ENCODE results near the gene CORIN. TPM values are rescaled to one million over a fixed set of nuclear protein-coding genes. Genes with fewer than 3 reads are reported as not detected.
"Not testable (repeated sequence)": the region's sequence is repeated elsewhere in the genome, so short reads cannot be mapped to it uniquely, and the experiment has no call there.

The CORIN gene
- total and polyA plus RNA-seq, 2 donors: 0.24 to 0.78 TPM

GRCh38 chr4:47762376-47763266 lies 75.2 kb downstream of the CORIN start:
- H3K4me3 ChIP-seq (ENCODE audit: low read length in 2 of 2): no peak overlapping the region
- no peak for DNase-seq (ENCODE audit: low read depth in 6 of 9, low spot score in 9 of 9)
- H3K9me3 ChIP-seq (ENCODE audit: control insufficient read depth in 2 of 2, insufficient read depth in 1 of 2, low read length in 1 of 2): no peaks in the 10 kb centered on the region
- no peaks in the 10 kb centered on the region for H3K27me3 ChIP-seq (ENCODE audit: control insufficient read depth in 2 of 2, insufficient read depth in 1 of 2, low read length in 1 of 2)
- no peaks in the 10 kb centered on the region for H3K36me3 ChIP-seq (ENCODE audit: control insufficient read depth in 2 of 2, insufficient read depth in 2 of 2, low read length in 1 of 2)
- H3K27ac ChIP-seq (ENCODE audit: low read depth in 1 of 2, low read length in 1 of 2): no peak overlapping the region
- 92% methylated on average over 2 of the region's 2 CpGs for WGBS
- H3K4me1 ChIP-seq (ENCODE audit: control insufficient read depth in 2 of 2, insufficient read depth in 2 of 2, low read length in 2 of 2): no peaks in the 10 kb centered on the region

GRCh38 chr4:47753316-47753715 lies 84.6 kb downstream of the CORIN start:
- WGBS: 97% methylated on average over 9 of the region's 9 CpGs

GRCh38 chr4:47752214-47752613 lies 85.7 kb downstream of the CORIN start:
- no peaks in the 10 kb centered on the region for H3K4me1 ChIP-seq (ENCODE audit: control insufficient read depth in 2 of 2, insufficient read depth in 2 of 2, low read length in 2 of 2)
- H3K4me3 ChIP-seq (ENCODE audit: low read length in 2 of 2): no peak overlapping the region
- WGBS: 94% methylated on average over 5 of the region's 5 CpGs
- H3K36me3 ChIP-seq (ENCODE audit: control insufficient read depth in 2 of 2, insufficient read depth in 2 of 2, low read length in 1 of 2): no peaks in the 10 kb centered on the region
- no peaks in the 10 kb centered on the region for H3K9me3 ChIP-seq (ENCODE audit: control insufficient read depth in 2 of 2, insufficient read depth in 1 of 2, low read length in 1 of 2)
- no peak overlapping the region for H3K27ac ChIP-seq (ENCODE audit: low read depth in 1 of 2, low read length in 1 of 2)
- DNase-seq (ENCODE audit: low read depth in 6 of 9, low spot score in 9 of 9): no peak
- no peaks in the 10 kb centered on the region for H3K27me3 ChIP-seq (ENCODE audit: control insufficient read depth in 2 of 2, insufficient read depth in 1 of 2, low read length in 1 of 2)

More at GRCh38 chr4:47753316-47753715, 84.6 kb downstream of the CORIN start:
- not testable (repeated sequence) for H3K27ac ChIP-seq (ENCODE audit: low read depth in 1 of 2, low read length in 1 of 2); H3K27me3 ChIP-seq (ENCODE audit: control insufficient read depth in 2 of 2, insufficient read depth in 1 of 2, low read length in 1 of 2); H3K4me3 ChIP-seq (ENCODE audit: low read length in 2 of 2); DNase-seq (ENCODE audit: low read depth in 6 of 9, low spot score in 9 of 9); H3K4me1 ChIP-seq (ENCODE audit: control insufficient read depth in 2 of 2, insufficient read depth in 2 of 2, low read length in 2 of 2); H3K9me3 ChIP-seq (ENCODE audit: control insufficient read depth in 2 of 2, insufficient read depth in 1 of 2, low read length in 1 of 2); H3K36me3 ChIP-seq (ENCODE audit: control insufficient read depth in 2 of 2, insufficient read depth in 2 of 2, low read length in 1 of 2)

- H3K36me3 ChIP-seq (ENCODE audit: control insufficient read depth in 2 of 2, insufficient read depth in 2 of 2, low read length in 1 of 2): no peaks in the 10 kb centered on the region
- 95% methylated on average over 2 of the region's 2 CpGs for WGBS
- no peaks in the 10 kb centered on the region for H3K9me3 ChIP-seq (ENCODE audit: control insufficient read depth in 2 of 2, insufficient read depth in 1 of 2, low read length in 1 of 2)
- H3K4me3 ChIP-seq (ENCODE audit: low read length in 2 of 2): no peak overlapping the region
- DNase-seq (ENCODE audit: low read depth in 6 of 9, low spot score in 9 of 9): no peak
- H3K4me1 ChIP-seq (ENCODE audit: control insufficient read depth in 2 of 2, insufficient read depth in 2 of 2, low read length in 2 of 2): no peaks in the 10 kb centered on the region
- H3K27ac ChIP-seq (ENCODE audit: low read depth in 1 of 2, low read length in 1 of 2): no peak overlapping the region
- no peaks in the 10 kb centered on the region for H3K27me3 ChIP-seq (ENCODE audit: control insufficient read depth in 2 of 2, insufficient read depth in 1 of 2, low read length in 1 of 2)
Observed at GRCh38 chr4:47750788-47751187, 87.1 kb downstream of the CORIN start.

GRCh38 chr4:47749858-47750257 lies 88.0 kb downstream of the CORIN start:
- Histone ChIP-seq H3K27me3 (ENCODE audit: control insufficient read depth in 2 of 2, insufficient read depth in 1 of 2, low read length in 1 of 2) (no peaks in the 10 kb centered on the region), H3K27ac (ENCODE audit: low read depth in 1 of 2, low read length in 1 of 2) (no peak overlapping the region), H3K9me3 (ENCODE audit: control insufficient read depth in 2 of 2, insufficient read depth in 1 of 2, low read length in 1 of 2) (no peaks in the 10 kb centered on the region), H3K4me1 (ENCODE audit: control insufficient read depth in 2 of 2, insufficient read depth in 2 of 2, low read length in 2 of 2) (no peaks in the 10 kb centered on the region), H3K36me3 (ENCODE audit: control insufficient read depth in 2 of 2, insufficient read depth in 2 of 2, low read length in 1 of 2) (no peaks in the 10 kb centered on the region), H3K4me3 (ENCODE audit: low read length in 2 of 2) (no peak overlapping the region)
- DNase-seq (ENCODE audit: low read depth in 6 of 9, low spot score in 9 of 9): no peak
- 93% methylated on average over 4 of the region's 4 CpGs for WGBS

GRCh38 chr4:47749060-47749459 lies 88.8 kb downstream of the CORIN start:
- Histone ChIP-seq H3K27me3 (ENCODE audit: control insufficient read depth in 2 of 2, insufficient read depth in 1 of 2, low read length in 1 of 2) (no peaks in the 10 kb centered on the region), H3K4me1 (ENCODE audit: control insufficient read depth in 2 of 2, insufficient read depth in 2 of 2, low read length in 2 of 2) (no peaks in the 10 kb centered on the region), H3K4me3 (ENCODE audit: low read length in 2 of 2) (no peak overlapping the region), H3K27ac (ENCODE audit: low read depth in 1 of 2, low read length in 1 of 2) (no peak overlapping the region), H3K36me3 (ENCODE audit: control insufficient read depth in 2 of 2, insufficient read depth in 2 of 2, low read length in 1 of 2) (no peaks in the 10 kb centered on the region), H3K9me3 (ENCODE audit: control insufficient read depth in 2 of 2, insufficient read depth in 1 of 2, low read length in 1 of 2) (no peaks in the 10 kb centered on the region)
- DNase-seq (ENCODE audit: low read depth in 6 of 9, low spot score in 9 of 9): no peak
- WGBS: 97% methylated on average over 1 of the region's 1 CpG

- 94% methylated on average over 1 of the region's 1 CpG for WGBS
- no peaks in the 10 kb centered on the region for H3K4me1 ChIP-seq (ENCODE audit: control insufficient read depth in 2 of 2, insufficient read depth in 2 of 2, low read length in 2 of 2)
- H3K4me3 ChIP-seq (ENCODE audit: low read length in 2 of 2): no peak overlapping the region
- H3K9me3 ChIP-seq (ENCODE audit: control insufficient read depth in 2 of 2, insufficient read depth in 1 of 2, low read length in 1 of 2): no peaks in the 10 kb centered on the region
- H3K27me3 ChIP-seq (ENCODE audit: control insufficient read depth in 2 of 2, insufficient read depth in 1 of 2, low read length in 1 of 2): no peaks in the 10 kb centered on the region
- no peak for DNase-seq (ENCODE audit: low read depth in 6 of 9, low spot score in 9 of 9)
- H3K27ac ChIP-seq (ENCODE audit: low read depth in 1 of 2, low read length in 1 of 2): no peak overlapping the region
- no peaks in the 10 kb centered on the region for H3K36me3 ChIP-seq (ENCODE audit: control insufficient read depth in 2 of 2, insufficient read depth in 2 of 2, low read length in 1 of 2)
Observed at GRCh38 chr4:47747846-47748494, 89.9 kb downstream of the CORIN start.

- H3K9me3 ChIP-seq (ENCODE audit: control insufficient read depth in 2 of 2, insufficient read depth in 1 of 2, low read length in 1 of 2): no peaks in the 10 kb centered on the region
- DNase-seq (ENCODE audit: low read depth in 6 of 9, low spot score in 9 of 9): no peak
- no peak overlapping the region for H3K4me3 ChIP-seq (ENCODE audit: low read length in 2 of 2)
- H3K4me1 ChIP-seq (ENCODE audit: control insufficient read depth in 2 of 2, insufficient read depth in 2 of 2, low read length in 2 of 2): no peaks in the 10 kb centered on the region
- no peaks in the 10 kb centered on the region for H3K36me3 ChIP-seq (ENCODE audit: control insufficient read depth in 2 of 2, insufficient read depth in 2 of 2, low read length in 1 of 2)
- H3K27ac ChIP-seq (ENCODE audit: low read depth in 1 of 2, low read length in 1 of 2): no peak overlapping the region
- no peaks in the 10 kb centered on the region for H3K27me3 ChIP-seq (ENCODE audit: control insufficient read depth in 2 of 2, insufficient read depth in 1 of 2, low read length in 1 of 2)
Observed at GRCh38 chr4:47747211-47747610, 90.7 kb downstream of the CORIN start.

GRCh38 chr4:47746122-47746521 lies 91.7 kb downstream of the CORIN start:
- Histone ChIP-seq H3K36me3 (ENCODE audit: control insufficient read depth in 2 of 2, insufficient read depth in 2 of 2, low read length in 1 of 2) (no peaks in the 10 kb centered on the region), H3K27ac (ENCODE audit: low read depth in 1 of 2, low read length in 1 of 2) (no peak overlapping the region), H3K9me3 (ENCODE audit: control insufficient read depth in 2 of 2, insufficient read depth in 1 of 2, low read length in 1 of 2) (no peaks in the 10 kb centered on the region), H3K4me3 (ENCODE audit: low read length in 2 of 2) (no peak overlapping the region), H3K27me3 (ENCODE audit: control insufficient read depth in 2 of 2, insufficient read depth in 1 of 2, low read length in 1 of 2) (no peaks in the 10 kb centered on the region), H3K4me1 (ENCODE audit: control insufficient read depth in 2 of 2, insufficient read depth in 2 of 2, low read length in 2 of 2) (no peaks in the 10 kb centered on the region)
- DNase-seq (ENCODE audit: low read depth in 6 of 9, low spot score in 9 of 9): no peak
- WGBS: 97% methylated on average over 4 of the region's 4 CpGs

All from thymus (tissue), 11 donors.